Ectodermal cell (in vitro differentiated cells): ENCODE measurements around the gene PPP6R3.

Experiments used
- H3K27ac ChIP-seq: 2 replicates; pipeline ENCODE4 v1.7.0; 2013; ENCODE audit warnings: mild to moderate bottlenecking, low read depth, low read length; ENCODE audit not compliant: insufficient read depth, poor library complexity, severe bottlenecking
- H3K27me3 ChIP-seq: 2 replicates; pipeline ENCODE4 v1.7.0; 2013; ENCODE audit warnings: mild to moderate bottlenecking, low read length; ENCODE audit not compliant: insufficient read depth, control insufficient read depth, poor library complexity, severe bottlenecking
- H3K36me3 ChIP-seq: one replicate; pipeline ENCODE4 v1.7.0; 2013; ENCODE audit warnings: low read length; ENCODE audit not compliant: control insufficient read depth, insufficient read depth
- H3K4me1 ChIP-seq: one replicate; pipeline ENCODE4 v1.7.0; 2013; ENCODE audit warnings: low read length; ENCODE audit not compliant: control insufficient read depth, insufficient read depth
- H3K4me3 ChIP-seq: 2 replicates; pipeline ENCODE4 v1.7.0; 2013; ENCODE audit warnings: low read depth, low read length, control low read depth; ENCODE audit not compliant: insufficient read depth
- H3K9me3 ChIP-seq: 2 replicates; pipeline ENCODE4 v1.7.0; 2013; ENCODE audit warnings: mild to moderate bottlenecking, low read length, moderate library complexity; ENCODE audit not compliant: control insufficient read depth
- WGBS, 2 experiments: methylation state at CpG; one replicate each; pipeline ENCODE4 v1.1.7; 2013; ENCODE audit warnings: missing lambda C conversion rate in 2 of 2; 5-methylcytosine and 5-hydroxymethylcytosine counted together

The PPP6R3 gene

GRCh38 chr11:68574308-68574707 is 113.8 kb downstream of the PPP6R3 start:
- H3K4me3 ChIP-seq, result no peak overlapping the region
- no peak overlapping the region for H3K27ac ChIP-seq
- no peaks in the 10 kb centered on the region for H3K27me3 ChIP-seq
- H3K9me3 ChIP-seq, result no peaks in the 10 kb centered on the region
- H3K4me1 ChIP-seq, result no peaks in the 10 kb centered on the region
- WGBS, 2 experiments, result 94 to 97% methylated on average over 1 of the region's 1 CpG
- H3K36me3 ChIP-seq, result peaks cover 27% of the 10 kb centered on the region

GRCh38 chr11:68575025-68575665 is 114.6 kb downstream of the PPP6R3 start:
- H3K4me1 ChIP-seq, result no peaks in the 10 kb centered on the region
- no peaks in the 10 kb centered on the region for H3K9me3 ChIP-seq
- H3K36me3 ChIP-seq, result peaks cover 27% of the 10 kb centered on the region
- WGBS, 2 experiments, result 96 to 97% methylated on average over 4 of the region's 4 CpGs
- H3K4me3 ChIP-seq, result no peak overlapping the region
- no peaks in the 10 kb centered on the region for H3K27me3 ChIP-seq
- H3K27ac ChIP-seq, result no peak overlapping the region

- H3K27me3 ChIP-seq, result no peaks in the 10 kb centered on the region
- H3K9me3 ChIP-seq, result no peaks in the 10 kb centered on the region
- 95 to 96% methylated on average over 5 of the region's 5 CpGs for WGBS, 2 experiments
- no peaks in the 10 kb centered on the region for H3K4me1 ChIP-seq
- peaks cover 23% of the 10 kb centered on the region for H3K36me3 ChIP-seq
- H3K27ac ChIP-seq, result no peak overlapping the region
- no peak overlapping the region for H3K4me3 ChIP-seq
Observed at GRCh38 chr11:68579455-68579854, 118.9 kb downstream of the PPP6R3 start.

GRCh38 chr11:68581439-68581838 is 120.9 kb downstream of the PPP6R3 start:
- Histone ChIP-seq H3K9me3 (no peaks in the 10 kb centered on the region), H3K27ac (no peak overlapping the region), H3K36me3 (peaks cover 23% of the 10 kb centered on the region), H3K4me1 (no peaks in the 10 kb centered on the region), H3K4me3 (no peak overlapping the region), H3K27me3 (no peaks in the 10 kb centered on the region)
- 91 to 97% methylated on average over 4 of the region's 4 CpGs for WGBS, 2 experiments

GRCh38 chr11:68581901-68582300 is 121.3 kb downstream of the PPP6R3 start:
- no peak overlapping the region for H3K27ac ChIP-seq
- no peaks in the 10 kb centered on the region for H3K27me3 ChIP-seq
- H3K4me1 ChIP-seq, result no peaks in the 10 kb centered on the region
- H3K4me3 ChIP-seq, result no peak overlapping the region
- H3K36me3 ChIP-seq, result peaks cover 27% of the 10 kb centered on the region
- 94 to 95% methylated on average over 3 of the region's 3 CpGs for WGBS, 2 experiments
- H3K9me3 ChIP-seq, result no peaks in the 10 kb centered on the region

- Histone ChIP-seq H3K9me3 (no peaks in the 10 kb centered on the region), H3K36me3 (peaks cover 28% of the 10 kb centered on the region), H3K4me1 (no peaks in the 10 kb centered on the region), H3K27ac (no peak overlapping the region), H3K4me3 (no peak overlapping the region), H3K27me3 (no peaks in the 10 kb centered on the region)
- 94 to 99% methylated on average over 8 of the region's 8 CpGs for WGBS, 2 experiments
Observed at GRCh38 chr11:68582416-68583040, 122.0 kb downstream of the PPP6R3 start.

- 94% methylated on average over 2 of the region's 2 CpGs for WGBS, 2 experiments
- Histone ChIP-seq H3K27ac (no peak overlapping the region), H3K36me3 (peaks cover 26% of the 10 kb centered on the region)
Observed at GRCh38 chr11:68583041-68583446, 122.5 kb downstream of the PPP6R3 start.

GRCh38 chr11:68584097-68584496 is 123.5 kb downstream of the PPP6R3 start:
- no peak overlapping the region for H3K4me3 ChIP-seq
- no peaks in the 10 kb centered on the region for H3K27me3 ChIP-seq
- H3K9me3 ChIP-seq, result no peaks in the 10 kb centered on the region
- peaks cover 21% of the 10 kb centered on the region for H3K36me3 ChIP-seq
- WGBS, 2 experiments, result 64 to 69% methylated on average over 6 of the region's 6 CpGs
- no peak overlapping the region for H3K27ac ChIP-seq
- no peaks in the 10 kb centered on the region for H3K4me1 ChIP-seq

More at GRCh38 chr11:68583041-68583446, 122.5 kb downstream of the PPP6R3 start:
- H3K4me1 ChIP-seq, result no peaks in the 10 kb centered on the region
- no peaks in the 10 kb centered on the region for H3K27me3 ChIP-seq
- no peak overlapping the region for H3K4me3 ChIP-seq
- H3K9me3 ChIP-seq, result no peaks in the 10 kb centered on the region

GRCh38 chr11:68584991-68585524 is 124.5 kb downstream of the PPP6R3 start:
- Histone ChIP-seq H3K9me3 (no peaks in the 10 kb centered on the region), H3K4me1 (no peaks in the 10 kb centered on the region), H3K27me3 (no peaks in the 10 kb centered on the region), H3K36me3 (peaks cover 27% of the 10 kb centered on the region), H3K27ac (no peak overlapping the region), H3K4me3 (no peak overlapping the region)
- 98 to 99% methylated on average over 6 of the region's 6 CpGs for WGBS, 2 experiments

- peaks cover 46% of the 10 kb centered on the region for H3K36me3 ChIP-seq
Observed at GRCh38 chr11:68589547-68590216, 129.1 kb downstream of the PPP6R3 start.

More at GRCh38 chr11:68589547-68590216, 129.1 kb downstream of the PPP6R3 start:
- H3K4me3 ChIP-seq, result no peak overlapping the region
- no peaks in the 10 kb centered on the region for H3K27me3 ChIP-seq
- H3K9me3 ChIP-seq, result no peaks in the 10 kb centered on the region
- no peak overlapping the region for H3K27ac ChIP-seq
- 85 to 97% methylated on average over 7 of the region's 7 CpGs for WGBS, 2 experiments
- H3K4me1 ChIP-seq, result no peaks in the 10 kb centered on the region
